HFF-Myc (cell line): ENCODE results near the gene LCE1F.

Experiments
- DNase-seq: peaks from one replicate; pipeline ENCODE4 v3.0.0-alpha.2; 2011; ENCODE audit warnings: low read depth; ENCODE audit errors: extremely low read depth
- H3K4me3 ChIP-seq: replicated peaks from 2 replicates; pipeline ENCODE4 v1.5.1; 2011; ENCODE audit warnings: low read depth, mild to moderate bottlenecking, control low read depth, low read length
- CTCF ChIP-seq: IDR thresholded peaks from 2 replicates; pipeline ENCODE4 v1.5.1; 2012; ENCODE audit warnings: mild to moderate bottlenecking, low read depth, low read length, control low read depth; ENCODE audit errors: missing control alignments

LCE1F gene

GRCh38 chr1:152756872-152757271, 18.1 kb upstream of the LCE1F start:
- no peak for DNase-seq
- H3K4me3 ChIP-seq = no peak overlapping the region
- TF ChIP-seq CTCF = no peak

GRCh38 chr1:152757747-152758146, 17.2 kb upstream of the LCE1F start, which contains the start of gene KPRP:
Gene KPRP, plus strand, starts transcription at chr1:152758025. Its CDS starts 1,564 bp downstream, at chr1:152759589.
- no peak within 1 kb of the TSS for H3K4me3 ChIP-seq
- TF ChIP-seq CTCF = no peak
- DNase-seq = no peak

- TF ChIP-seq CTCF = no peak
- DNase-seq = no peak
- no peak overlapping the region for H3K4me3 ChIP-seq
These were observed 16.3 kb upstream of the LCE1F start for GRCh38 chr1:152758636-152759035.

- DNase-seq = no peak
- TF ChIP-seq CTCF = no peak
- no peak overlapping the region for H3K4me3 ChIP-seq
These were observed 15.3 kb upstream of the LCE1F start for GRCh38 chr1:152759453-152760173.

- no peak for DNase-seq
- no peak for TF ChIP-seq CTCF
- no peak overlapping the region for H3K4me3 ChIP-seq
These were observed 14.3 kb upstream of the LCE1F start for GRCh38 chr1:152760551-152761190.

GRCh38 chr1:152761609-152762213, 13.2 kb upstream of the LCE1F start:
- no peak for DNase-seq
- no peak for TF ChIP-seq CTCF
- H3K4me3 ChIP-seq = no peak overlapping the region
